Osteoblast (primary cell): ENCODE results near the gene CDCA8. TPM values are rescaled to one million over a fixed set of nuclear protein-coding genes. Genes with fewer than 3 reads are reported as not detected.
A peak's percentile ranks its signal among the peaks of the same experiment; 100 is the strongest.

Experiments
- DNase-seq: peaks from one replicate; pipeline ENCODE4 v3.0.0; 2011; ENCODE audit warnings: low spot score, mixed read lengths; ENCODE audit not compliant: insufficient read length; ENCODE audit errors: missing footprints
- H2AFZ ChIP-seq: 2 replicates; pipeline ENCODE4 v1.6.0; 2011; ENCODE audit warnings: mild to moderate bottlenecking, low read length
- H3K27ac ChIP-seq: 2 replicates; pipeline ENCODE4 v1.5.1; 2011; ENCODE audit warnings: mild to moderate bottlenecking, low read depth, low read length, moderate library complexity
- H3K27me3 ChIP-seq: 2 replicates; pipeline ENCODE4 v1.6.0; 2012; ENCODE audit warnings: mild to moderate bottlenecking, control low read depth, inconsistent platforms, low read length, moderate library complexity; ENCODE audit not compliant: insufficient read depth
- H3K36me3 ChIP-seq: 2 replicates; pipeline ENCODE4 v1.5.1; 2011; ENCODE audit warnings: mild to moderate bottlenecking, low read length, control low read depth, moderate library complexity; ENCODE audit not compliant: insufficient read depth
- H3K4me1 ChIP-seq: 2 replicates; pipeline ENCODE4 v1.5.1; 2011; ENCODE audit warnings: mild to moderate bottlenecking, low read length, control low read depth, moderate library complexity; ENCODE audit not compliant: insufficient read depth
- H3K4me2 ChIP-seq: 2 replicates; pipeline ENCODE4 v1.6.0; 2011; ENCODE audit warnings: mild to moderate bottlenecking, low read length; ENCODE audit not compliant: insufficient read depth
- H3K4me3 ChIP-seq: fragments of 200-600 bp; sonication (generic); 3 replicates; pipeline ENCODE4 v1.5.1; 2012; ENCODE audit warnings: mild to moderate bottlenecking, low read length, inconsistent platforms; ENCODE audit not compliant: insufficient read depth
- H3K79me2 ChIP-seq: 2 replicates; pipeline ENCODE4 v1.6.0; 2012; ENCODE audit warnings: mild to moderate bottlenecking, low read length, control low read depth, inconsistent platforms; ENCODE audit not compliant: insufficient read depth
- H3K9me3 ChIP-seq: 2 replicates; pipeline ENCODE4 v1.5.1; 2011; ENCODE audit warnings: low read depth, low read length, control low read depth
- H4K20me1 ChIP-seq: 2 replicates; pipeline ENCODE4 v1.6.0; 2012; ENCODE audit warnings: mild to moderate bottlenecking, low read length, control low read depth; ENCODE audit not compliant: insufficient read depth
- total RNA-seq: library from RNA; depleted of rRNA; stranded (reverse); fragments of >200 nt; gene quantifications from 2 replicates; pipeline ENCODE4 v1.2.3, GENCODE V29; 2012
- TF ChIP-seq, protein P1 (sequence below): IDR thresholded peaks from 2 replicates; pipeline ENCODE4 v1.5.1; 2011; ENCODE audit warnings: mild to moderate bottlenecking, low read depth, low read length, moderate library complexity; ENCODE audit errors: extremely low read depth

The CDCA8 gene
- total RNA-seq, 1 donor: 1.8 TPM

DNA sequence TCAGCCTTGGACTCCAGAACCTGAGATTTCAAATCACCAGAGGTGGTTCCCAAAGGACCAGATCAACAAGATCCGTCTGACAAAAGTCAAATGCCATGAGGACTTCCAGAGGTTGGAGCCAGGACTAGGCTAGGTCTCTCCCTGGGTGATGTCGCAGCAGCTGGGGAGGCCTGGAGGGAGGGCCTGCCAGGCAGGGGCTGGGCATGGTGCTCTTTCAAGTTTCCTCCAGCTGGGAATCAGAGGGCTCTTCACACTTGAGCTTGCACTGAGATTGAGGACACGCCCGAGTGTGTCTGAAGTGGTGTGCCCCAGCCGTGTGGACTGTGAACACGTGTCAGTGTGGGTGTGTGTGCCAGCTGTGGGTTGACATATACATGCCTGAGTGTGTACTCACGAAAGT is 36.3 kb upstream of the CDCA8 start:
- no peak for DNase-seq
- H4K20me1 ChIP-seq: no peaks in the 10 kb centered on the region
- TF ChIP-seq, protein P1, sequence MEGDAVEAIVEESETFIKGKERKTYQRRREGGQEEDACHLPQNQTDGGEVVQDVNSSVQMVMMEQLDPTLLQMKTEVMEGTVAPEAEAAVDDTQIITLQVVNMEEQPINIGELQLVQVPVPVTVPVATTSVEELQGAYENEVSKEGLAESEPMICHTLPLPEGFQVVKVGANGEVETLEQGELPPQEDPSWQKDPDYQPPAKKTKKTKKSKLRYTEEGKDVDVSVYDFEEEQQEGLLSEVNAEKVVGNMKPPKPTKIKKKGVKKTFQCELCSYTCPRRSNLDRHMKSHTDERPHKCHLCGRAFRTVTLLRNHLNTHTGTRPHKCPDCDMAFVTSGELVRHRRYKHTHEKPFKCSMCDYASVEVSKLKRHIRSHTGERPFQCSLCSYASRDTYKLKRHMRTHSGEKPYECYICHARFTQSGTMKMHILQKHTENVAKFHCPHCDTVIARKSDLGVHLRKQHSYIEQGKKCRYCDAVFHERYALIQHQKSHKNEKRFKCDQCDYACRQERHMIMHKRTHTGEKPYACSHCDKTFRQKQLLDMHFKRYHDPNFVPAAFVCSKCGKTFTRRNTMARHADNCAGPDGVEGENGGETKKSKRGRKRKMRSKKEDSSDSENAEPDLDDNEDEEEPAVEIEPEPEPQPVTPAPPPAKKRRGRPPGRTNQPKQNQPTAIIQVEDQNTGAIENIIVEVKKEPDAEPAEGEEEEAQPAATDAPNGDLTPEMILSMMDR: no peak
- no peaks in the 10 kb centered on the region for H3K4me1 ChIP-seq
- H3K27me3 ChIP-seq: peaks cover 5% of the 10 kb centered on the region
- no peak overlapping the region for H3K4me3 ChIP-seq
- no peaks in the 10 kb centered on the region for H3K9me3 ChIP-seq
- H3K79me2 ChIP-seq: no peaks in the 10 kb centered on the region
- H3K27ac ChIP-seq: no peak overlapping the region
- no peak overlapping the region for H3K4me2 ChIP-seq
- H2AFZ ChIP-seq: no peak overlapping the region
- no peaks in the 10 kb centered on the region for H3K36me3 ChIP-seq

DNA sequence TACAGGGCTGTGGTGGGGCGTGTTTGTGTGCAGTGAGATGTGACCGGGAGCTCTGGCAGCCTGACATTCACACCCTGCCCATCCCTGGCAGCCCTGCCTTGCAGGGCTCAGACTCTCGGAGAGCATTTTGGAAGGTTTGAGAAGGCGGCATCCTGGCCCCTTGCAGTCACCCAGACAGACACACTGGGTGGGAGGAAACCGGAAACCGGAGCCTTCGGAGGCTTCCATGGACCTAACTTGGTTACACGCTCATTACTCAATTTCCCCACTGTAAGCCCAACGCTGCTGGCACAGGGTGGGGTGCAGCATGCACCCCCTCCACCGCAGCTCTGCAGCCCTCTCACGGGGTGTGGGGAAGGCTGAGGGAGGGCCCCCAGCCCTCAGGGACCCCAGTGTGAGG is 35.4 kb upstream of the CDCA8 start:
- Histone ChIP-seq H4K20me1 (no peaks in the 10 kb centered on the region), H3K36me3 (no peaks in the 10 kb centered on the region), H3K27me3 (peaks cover 5% of the 10 kb centered on the region), H3K9me3 (no peaks in the 10 kb centered on the region), H3K4me1 (no peaks in the 10 kb centered on the region), H3K4me2 (no peak overlapping the region), H3K79me2 (no peaks in the 10 kb centered on the region), H3K4me3 (no peak overlapping the region), H3K27ac (no peak overlapping the region), H2AFZ (no peak overlapping the region)
- DNase-seq: no peak
- TF ChIP-seq, protein P1: no peak

DNA sequence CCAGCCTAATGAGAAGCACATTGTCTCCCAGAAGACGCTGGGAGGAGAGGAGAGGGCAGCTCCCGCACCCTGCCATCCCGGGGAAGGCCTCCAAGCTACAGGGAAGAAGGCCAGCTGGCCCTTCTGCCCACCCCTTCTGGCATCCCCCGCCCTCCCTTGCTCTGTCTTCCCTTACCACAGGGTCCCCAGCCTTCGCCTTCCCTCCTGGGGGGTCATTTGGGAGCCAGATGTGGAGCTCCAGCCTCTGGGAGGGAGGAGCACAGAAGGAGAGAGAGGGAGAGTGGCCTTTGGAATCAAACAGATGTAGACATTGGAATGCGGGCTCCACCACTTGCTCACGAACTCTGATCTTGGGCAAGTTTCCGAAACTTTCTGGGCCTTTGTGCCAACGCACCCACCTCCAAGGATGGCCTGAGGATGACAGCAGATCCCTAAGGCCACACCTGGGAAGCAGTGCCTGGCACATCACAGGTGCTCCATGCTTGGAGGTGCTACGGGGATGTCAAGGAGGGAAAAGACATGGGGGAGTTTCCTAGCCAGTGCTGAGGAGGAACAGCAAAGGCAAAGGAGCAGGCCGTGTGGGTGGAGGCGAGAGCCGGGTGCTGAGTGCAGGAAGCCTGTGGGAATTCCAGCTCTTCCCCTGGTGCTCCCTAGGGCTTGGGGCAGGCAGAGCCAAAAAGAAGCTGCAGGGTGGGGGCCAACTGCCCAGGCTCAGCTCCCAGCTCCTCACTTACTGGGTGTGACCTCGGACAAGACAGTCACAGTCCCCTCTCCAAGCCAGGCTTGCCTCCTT is 34.5 kb upstream of the CDCA8 start:
- TF ChIP-seq, protein P1: no peak
- Histone ChIP-seq H3K27ac (no peak overlapping the region), H2AFZ (no peak overlapping the region), H3K4me2 (no peak overlapping the region), H4K20me1 (no peaks in the 10 kb centered on the region), H3K36me3 (no peaks in the 10 kb centered on the region), H3K4me3 (no peak overlapping the region), H3K4me1 (no peaks in the 10 kb centered on the region), H3K79me2 (no peaks in the 10 kb centered on the region), H3K27me3 (peaks cover 5% of the 10 kb centered on the region), H3K9me3 (no peaks in the 10 kb centered on the region)
- peak; percentile 81 for DNase-seq

DNA sequence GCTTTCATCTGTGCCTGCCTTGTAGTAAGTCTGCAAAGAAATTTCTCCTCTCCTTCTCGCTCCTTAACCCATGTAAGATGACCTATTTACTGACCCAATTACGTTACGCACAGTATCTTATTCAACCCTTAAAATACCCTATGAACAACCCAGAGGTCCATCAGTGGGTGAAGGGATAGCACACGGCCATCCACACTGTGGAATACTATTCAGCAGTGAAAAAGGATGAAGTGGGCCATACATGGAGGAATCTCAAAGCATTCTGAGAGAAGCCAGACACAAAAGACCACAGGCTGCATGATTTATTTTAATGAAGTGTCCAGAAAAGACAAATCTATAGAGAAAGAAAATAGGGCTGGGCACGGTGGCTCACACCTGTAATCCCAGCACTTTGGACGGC is 33.8 kb upstream of the CDCA8 start:
- Histone ChIP-seq H4K20me1 (no peaks in the 10 kb centered on the region), H3K27me3 (peaks cover 5% of the 10 kb centered on the region), H3K27ac (no peak overlapping the region), H2AFZ (no peak overlapping the region), H3K79me2 (no peaks in the 10 kb centered on the region), H3K4me2 (no peak overlapping the region), H3K4me3 (no peak overlapping the region), H3K36me3 (no peaks in the 10 kb centered on the region), H3K4me1 (no peaks in the 10 kb centered on the region), H3K9me3 (no peaks in the 10 kb centered on the region)
- TF ChIP-seq, protein P1: no peak
- DNase-seq: no peak
